HG03139 (cell line): Measurements from ENCODE around the gene PM20D2.
A peak's percentile ranks its signal among the peaks of the same experiment; 100 is the strongest.

Experiments used
- ATAC-seq: cut with Tn5 transposase; IDR thresholded peaks from one replicate; pipeline ENCODE4 v1.9.1; 2021; ENCODE audit not compliant: unreplicated experiment

PM20D2 gene

DNA sequence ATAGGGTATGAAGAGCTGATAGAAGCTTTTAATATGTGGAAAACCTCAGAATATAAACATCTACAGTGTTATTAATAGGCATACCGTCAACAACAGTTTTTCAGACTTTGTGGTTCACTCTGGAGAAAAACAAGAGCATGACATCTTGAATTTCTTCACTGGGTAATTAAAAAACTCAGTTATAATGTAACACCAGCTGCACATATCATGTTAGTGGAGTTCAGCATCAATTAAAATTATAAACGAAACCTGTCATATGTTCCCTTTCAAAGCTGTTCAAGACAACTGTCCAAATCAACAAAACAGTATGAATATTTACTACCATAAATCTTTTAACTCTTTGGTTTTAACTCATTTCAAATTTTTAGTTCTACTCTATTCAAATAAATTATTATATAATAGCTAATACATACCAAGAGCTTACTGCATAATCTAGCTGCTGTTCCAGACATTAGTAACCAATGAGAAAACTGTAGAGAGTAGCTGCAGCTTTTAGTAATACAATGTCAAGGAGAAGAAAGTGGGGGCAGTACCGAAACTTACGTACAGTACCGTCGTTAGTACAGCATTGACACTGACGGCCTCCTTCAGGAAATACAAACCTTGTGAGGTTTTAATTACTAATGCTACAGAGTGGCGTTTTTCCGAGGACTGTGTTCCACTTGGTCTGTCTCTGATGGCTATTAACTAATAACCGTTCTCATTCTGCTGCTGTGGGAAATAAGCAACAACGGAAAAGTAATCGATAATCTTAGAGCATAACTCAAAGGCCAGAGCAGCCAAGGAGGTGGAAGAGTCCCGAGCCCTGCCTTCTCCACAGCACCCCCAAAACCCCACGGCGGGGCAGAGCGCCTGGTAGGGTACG, 532 bp upstream of the PM20D2 start:
- peak; percentile 48 for ATAC-seq

DNA sequence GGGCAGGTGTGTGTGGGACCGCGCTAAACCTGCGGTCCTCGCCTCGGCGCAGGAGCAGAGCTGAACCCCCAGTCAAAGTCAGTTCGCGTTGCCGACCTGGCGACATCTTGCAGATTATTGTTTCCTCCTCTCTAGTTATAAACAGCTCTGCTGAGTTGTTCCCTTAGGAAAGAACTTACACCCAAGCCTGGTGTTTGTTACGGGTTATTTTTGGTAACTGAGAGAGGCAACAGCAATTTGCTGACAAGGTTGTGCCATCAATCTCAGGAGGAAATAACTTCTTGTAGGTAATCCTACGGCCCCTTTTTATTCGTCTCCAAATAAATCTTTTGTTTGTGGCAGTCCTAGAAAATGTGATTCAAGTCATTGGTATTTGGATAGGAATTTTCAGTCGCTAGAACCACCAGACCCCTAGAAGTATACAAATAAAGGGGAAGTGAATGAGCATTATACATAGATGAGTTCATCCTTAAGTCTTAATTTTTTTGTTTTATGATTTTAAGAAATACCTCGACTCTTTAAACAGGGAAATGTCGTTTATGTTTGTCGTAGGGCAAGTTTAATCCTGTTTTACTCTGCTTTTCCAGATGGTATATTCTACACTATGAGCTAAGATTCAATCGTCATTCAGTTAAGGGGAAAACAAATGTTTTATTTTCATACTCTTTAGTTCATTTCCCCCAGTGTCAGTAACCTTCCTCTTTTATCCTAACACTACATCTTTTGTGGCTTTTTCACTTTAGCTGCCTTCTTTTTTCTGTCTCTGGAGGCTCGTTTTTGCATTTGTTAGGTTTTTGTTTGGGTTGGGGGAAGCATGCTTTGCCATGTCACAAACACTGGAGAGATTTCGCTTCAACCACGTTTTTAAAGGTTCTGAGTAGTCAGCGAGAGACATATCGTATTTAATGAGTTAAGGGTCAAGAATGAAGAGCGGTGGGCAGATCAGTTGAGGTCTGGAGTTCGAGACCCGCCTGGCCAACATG, 1.2 kb downstream of the PM20D2 start:
- ATAC-seq = no peak

DNA sequence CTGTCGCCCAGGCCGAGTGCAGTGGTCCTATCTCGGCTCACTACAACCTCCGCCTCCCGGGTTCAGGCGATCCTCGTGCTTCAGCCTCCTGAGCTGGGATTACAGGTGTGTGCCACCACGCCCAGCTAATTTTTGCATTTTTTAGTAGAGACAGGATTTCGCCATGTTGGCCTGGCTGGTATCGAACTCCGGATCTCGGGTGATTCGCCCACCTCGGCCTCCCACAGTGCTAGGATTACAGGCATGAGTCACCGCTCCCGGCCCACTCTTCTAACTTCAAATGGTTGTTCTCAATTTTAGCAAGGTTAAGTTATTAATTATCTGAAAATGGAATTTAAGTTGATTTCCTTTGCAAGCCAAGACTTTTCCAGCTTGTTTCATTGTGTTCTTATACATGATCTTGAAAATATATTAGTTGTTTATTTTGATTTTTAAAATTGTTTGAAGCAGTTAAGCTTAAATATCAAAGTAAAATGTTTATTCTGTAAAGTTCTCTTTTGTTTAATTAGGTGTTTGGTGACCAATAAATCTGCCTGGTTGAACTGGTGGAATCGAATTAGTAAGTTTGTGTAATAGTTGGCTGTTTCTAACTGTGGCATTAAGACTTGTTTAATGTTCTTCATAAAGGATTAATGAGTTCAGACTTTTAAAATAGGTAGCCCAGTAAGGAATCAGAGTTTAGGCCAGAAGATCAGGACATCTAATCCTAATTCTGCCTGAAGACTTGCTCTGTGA, 2.3 kb downstream of the PM20D2 start:
- ATAC-seq = no peak

DNA sequence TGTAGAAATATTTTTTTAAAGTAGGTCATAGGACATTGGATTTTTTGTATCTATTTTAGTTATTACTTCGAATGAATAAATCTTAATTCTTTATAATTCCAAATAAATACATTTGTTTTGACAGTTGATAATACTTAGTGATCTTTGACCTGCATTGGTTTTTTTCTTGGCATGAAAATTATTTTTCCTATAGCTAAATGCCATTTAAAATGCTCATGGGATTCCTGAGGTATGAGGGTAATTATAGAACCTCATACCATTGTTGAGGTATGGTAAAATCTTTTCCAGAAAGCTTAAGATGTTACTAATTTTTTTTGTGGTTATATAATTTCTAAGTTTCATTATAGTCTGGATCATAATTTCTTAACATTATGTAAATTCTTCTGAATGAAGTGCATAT, 8.3 kb downstream of the PM20D2 start:
- ATAC-seq = no peak

DNA sequence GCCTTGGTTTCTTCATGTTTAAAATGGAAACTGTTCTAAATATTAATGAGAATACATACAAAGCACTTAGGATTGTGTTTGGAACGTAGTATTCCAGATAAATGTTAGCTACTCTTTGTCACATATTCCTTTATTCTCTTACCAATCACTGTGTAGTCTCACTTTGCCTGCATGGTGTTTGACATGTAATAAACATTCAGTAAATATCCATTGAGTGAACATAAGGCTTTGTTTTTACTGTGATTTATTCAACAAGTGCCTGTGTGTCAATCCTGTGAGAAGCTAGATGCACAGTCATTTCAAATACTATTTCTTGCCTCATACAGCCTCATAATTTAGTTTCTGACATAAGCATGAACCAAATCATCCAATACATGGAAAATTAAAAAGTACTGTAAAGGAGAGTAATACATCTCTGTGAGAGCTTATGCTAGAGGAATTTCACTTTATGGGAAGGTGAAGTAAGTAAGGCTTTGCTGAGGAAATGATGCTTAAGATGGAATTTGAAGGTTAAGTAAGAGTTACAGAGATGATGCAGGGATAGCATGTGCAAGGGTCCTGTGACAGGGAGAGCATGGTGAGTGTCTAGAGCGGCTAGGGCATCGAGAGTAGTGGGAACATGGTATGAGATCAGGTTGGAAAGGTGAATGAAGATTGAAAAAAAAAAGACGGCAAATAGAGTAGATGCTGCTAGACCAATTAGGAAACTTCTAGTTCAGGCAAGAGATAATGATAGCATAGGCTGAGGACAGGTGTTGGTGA, 14.7 kb downstream of the PM20D2 start:
- ATAC-seq = no peak

DNA sequence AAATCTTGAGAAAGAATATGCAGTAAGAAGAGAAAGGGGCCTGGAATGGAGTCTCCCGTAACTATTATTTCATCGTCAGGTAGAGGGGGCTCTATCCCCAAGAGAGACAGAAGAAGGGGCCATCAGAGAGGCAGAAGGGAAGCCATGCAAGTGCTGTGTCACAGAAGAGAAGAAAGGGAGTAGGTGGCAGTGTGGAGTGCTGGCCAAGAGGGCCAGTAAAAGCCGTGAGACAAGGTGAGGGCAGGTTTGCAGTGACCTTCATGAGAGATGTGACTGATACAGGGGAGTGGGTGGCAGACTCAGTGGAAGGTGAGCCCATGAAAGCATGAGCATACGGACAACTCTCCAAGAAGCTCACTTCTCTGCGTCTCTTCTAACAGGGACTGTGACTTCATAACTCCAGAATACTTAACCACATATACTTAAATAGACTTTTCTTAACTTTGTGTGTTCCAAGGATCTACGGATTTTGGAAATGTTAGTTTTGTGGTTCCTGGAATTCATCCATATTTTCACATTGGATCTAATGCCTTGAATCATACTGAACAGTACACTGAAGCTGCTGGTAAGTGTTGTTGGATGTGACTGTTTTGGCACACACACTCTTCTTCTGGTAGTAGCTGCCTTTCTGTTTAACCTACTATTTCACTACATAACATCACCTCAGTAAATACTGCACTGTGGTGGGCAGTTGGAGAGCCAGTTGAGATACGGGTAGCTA, 15.6 kb downstream of the PM20D2 start:
- no peak for ATAC-seq

DNA sequence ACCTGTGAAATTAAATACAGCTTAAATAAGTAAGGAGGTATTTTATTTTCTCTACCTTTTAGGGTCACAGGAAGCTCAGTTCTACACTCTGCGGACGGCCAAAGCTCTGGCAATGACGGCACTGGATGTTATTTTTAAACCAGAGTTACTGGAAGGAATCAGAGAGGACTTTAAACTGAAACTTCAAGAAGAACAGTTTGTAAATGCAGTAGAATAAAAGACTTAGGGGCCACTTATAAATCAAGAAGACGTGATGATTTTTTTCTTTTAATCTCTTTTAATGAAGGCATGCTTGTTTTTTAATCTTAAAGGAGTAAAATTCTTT, 16.2 kb downstream of the PM20D2 start:
- ATAC-seq = no peak

DNA sequence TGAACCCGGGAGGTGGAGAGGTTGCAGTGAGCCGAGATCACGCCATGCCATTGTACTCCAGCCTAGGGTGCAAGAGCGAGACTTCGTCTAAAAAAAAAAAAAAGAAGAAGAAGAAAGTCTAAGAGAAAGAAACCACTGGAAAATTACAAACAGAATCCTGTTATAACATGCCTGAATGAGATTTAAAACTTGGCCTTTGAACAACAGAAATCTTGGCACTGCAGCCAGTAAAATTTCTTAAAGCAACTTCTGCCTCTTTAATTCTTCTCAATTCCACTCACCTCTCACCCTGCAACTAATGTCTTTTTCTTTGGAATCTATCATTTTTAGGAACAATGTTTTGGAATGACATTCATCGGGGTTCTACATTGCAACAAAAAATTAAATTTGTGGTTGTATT, 26.3 kb downstream of the PM20D2 start:
- ATAC-seq = no peak

DNA sequence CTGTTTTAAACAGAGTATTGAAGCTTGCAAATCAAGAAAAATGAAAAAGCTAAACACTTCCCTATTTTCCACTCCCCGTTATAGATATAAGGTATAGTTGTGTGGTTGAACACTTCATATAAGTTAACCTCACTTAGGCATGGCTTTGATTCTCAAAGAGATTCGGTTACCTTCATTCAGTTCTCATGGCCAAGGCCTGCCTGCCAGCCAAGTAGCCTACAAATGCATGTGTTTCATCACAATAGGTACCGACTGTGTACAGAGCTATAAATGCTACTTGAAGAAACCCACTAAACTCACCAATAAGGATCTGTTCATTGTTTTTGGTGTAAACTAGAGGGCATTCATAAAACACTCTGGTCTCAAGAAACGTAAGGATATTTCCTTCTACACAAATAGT, 27.8 kb downstream of the PM20D2 start:
- ATAC-seq = no peak

DNA sequence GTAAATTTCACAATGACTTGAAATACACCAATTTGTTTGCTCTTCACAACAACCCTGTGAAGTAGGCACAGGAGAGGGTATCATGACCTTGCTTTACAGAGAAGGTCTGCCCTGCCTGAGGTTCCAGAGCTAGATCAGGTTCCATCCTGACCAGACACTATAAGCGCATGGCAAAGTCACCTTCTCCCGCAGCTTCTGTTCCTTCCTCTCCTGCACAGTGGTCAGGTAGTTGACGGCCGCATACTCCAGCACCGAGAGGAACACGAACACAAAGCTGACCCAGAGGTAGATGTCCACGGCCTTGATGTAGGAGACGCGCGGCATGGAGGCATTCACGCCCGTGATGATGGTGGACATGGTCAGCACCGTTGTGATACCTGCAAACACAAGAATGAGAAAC, 34.3 kb downstream of the PM20D2 start:
- no peak for ATAC-seq

DNA sequence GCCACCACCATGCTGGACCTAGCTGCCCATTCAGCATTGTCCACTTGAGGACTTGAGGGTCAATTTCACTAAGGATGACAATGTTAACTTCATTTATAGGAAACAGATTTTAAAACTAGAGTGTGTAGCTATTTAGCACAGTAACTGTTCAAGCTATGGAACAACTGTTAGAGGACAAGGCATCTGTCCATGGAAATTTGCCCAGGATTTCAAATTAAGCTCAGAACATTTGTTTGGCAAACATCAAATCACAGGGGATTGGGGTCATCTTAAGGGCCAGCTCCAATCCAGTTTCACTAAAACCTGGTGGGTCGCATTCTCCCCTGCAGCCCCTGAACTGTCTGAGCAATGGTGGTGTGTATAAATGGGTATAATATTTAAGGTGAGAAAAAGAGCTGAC, 35.1 kb downstream of the PM20D2 start:
- ATAC-seq = no peak

DNA sequence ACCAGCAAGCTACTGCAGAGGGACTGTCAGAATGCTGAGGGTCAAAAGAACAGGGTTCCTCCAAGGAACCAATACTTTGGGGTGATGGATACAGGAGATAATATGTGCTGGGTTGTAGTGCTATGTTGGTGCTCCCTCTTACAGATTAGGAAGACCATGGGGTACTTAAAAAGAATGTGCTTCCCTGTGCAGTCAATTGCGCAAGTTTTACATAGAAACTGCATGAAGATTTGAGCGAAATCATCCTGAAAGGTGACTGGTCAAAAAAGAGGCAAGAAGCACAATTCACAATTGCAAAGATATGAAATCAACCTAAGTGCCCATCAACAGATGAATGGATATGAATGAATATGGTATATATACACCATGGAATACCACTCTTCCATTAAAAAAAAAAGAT, 37.4 kb downstream of the PM20D2 start:
- no peak for ATAC-seq

DNA sequence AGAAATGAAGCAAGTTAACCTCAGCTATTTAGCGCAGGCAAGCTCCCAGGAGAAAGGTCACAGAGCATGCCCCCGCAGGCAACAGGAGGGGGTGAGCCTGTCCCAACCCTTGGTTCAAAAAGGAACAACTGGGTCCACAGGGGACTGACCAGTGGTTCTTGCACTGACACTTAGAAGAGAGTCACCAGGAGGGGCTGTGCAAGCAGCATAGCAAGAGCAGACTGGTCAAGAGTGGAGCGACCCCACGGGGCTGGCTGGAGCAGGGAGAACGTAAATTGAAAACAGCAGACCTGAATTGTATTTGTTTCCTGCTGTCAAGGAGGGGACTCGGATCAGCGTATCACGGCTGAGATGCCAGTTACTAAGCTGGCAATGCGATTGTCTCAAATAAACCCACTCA, 38.5 kb downstream of the PM20D2 start:
- ATAC-seq = no peak

DNA sequence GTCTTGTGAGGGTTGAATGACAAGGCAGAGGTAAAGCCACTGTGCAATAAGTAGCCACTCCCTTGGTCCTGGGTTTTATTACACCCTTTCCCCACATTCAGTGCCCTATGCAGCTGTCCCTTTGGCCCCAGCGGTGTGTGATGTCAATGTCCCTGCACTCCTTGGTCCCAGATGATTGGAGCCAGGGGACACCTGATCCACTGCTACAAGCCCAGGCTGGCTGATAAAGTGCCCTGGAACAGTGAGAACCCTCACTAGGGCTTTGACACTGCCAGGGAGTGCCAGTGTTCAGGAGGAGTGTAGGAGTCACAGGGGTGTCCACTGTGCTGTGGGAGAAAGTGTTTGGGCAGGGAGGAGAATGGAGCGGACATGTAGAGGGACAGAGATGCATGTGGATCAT, 40.9 kb downstream of the PM20D2 start:
- ATAC-seq = no peak

DNA sequence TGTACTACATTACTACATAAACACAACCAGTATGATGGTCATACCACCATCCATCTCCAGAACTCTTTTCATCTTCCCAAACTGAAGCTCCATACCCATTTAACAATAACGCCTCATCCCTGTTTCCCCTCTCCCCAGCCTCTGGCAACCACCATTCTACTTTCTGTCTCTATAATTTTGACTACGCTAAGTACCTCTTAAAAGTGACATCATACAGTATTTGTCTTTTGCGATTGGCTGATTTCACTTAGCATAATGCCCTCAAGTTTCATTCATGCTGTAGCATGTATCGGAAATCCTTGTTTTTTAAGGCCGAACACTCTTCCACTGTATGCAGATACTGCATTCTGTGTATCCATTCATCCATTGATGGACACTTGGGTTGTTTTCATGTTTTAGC, 41.6 kb downstream of the PM20D2 start:
- ATAC-seq = no peak

DNA sequence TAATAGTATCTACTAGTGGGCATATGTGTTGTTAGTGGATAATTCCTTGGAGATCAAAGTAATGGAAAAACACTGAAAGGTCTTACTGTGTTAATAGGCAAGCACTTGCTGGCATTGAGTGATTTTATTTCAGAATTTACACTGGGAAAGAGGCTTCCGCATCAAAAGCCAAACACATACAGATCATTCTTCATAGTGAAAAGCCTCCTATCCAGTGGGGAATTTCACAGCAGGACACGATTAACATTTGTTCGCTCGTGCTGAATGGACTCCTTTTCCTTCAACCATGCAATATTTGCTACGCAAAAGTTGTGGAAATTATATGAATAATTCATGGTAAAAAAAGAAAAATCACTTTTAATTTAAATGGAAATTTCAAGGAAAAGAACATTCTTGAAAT, 44.9 kb downstream of the PM20D2 start:
- ATAC-seq = no peak

DNA sequence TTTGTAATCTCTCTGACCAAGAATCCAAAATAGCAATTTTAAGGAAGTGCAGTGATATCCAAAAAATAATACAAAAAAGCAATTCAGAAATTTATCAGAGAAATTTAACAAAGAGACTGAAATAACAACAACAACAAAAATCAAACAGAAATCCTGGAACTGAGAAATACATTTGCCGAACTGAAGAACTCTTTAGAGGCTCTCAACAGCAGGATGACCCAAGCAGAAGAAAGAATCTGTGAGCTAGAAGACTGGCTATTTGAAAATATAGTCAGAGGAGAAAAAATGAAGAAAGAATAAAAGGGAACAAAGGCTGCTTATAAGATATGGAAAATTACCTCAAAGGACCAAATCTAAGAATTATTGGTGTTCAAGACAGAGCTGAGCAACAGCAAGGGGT, 48.7 kb downstream of the PM20D2 start:
- no peak for ATAC-seq

DNA sequence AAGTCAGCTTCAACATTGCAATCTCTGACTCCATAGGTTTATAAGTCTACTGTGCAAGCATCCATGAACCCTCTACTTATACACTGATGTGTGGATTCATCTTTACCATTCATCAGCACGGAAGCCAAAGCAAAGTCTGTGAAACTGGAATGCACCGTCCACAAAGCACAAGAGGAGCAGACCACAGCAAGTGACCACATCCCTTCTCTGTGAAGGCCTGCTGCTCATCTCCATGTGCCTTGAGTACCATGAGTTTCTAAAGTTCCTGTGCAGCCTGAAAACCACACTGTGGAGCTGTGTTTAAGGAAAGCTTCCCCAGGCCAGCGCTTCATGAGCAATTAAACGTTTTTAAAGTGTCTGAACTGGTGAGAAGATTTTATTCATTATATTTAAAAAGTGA, 51.3 kb downstream of the PM20D2 start:
- no peak for ATAC-seq

DNA sequence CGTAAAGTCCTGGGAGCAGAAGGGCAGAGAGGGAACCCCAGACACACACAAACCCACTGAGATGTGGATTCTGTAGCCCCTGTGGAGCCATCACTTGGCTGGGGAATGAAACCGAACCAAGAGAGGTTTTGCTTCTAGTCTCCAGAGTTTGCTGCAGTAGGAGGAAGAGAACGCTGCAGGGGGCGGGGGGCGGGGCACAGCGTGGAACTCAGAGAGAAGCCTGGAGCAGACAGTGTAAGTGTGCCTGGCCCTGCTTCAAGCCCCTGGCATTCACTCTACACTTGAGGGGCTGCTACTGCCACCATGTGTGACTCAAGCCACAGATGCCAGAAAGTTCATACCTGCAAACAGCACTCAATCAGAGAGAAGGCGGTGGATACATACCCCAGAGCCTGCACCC, 52.4 kb downstream of the PM20D2 start:
- ATAC-seq = no peak

DNA sequence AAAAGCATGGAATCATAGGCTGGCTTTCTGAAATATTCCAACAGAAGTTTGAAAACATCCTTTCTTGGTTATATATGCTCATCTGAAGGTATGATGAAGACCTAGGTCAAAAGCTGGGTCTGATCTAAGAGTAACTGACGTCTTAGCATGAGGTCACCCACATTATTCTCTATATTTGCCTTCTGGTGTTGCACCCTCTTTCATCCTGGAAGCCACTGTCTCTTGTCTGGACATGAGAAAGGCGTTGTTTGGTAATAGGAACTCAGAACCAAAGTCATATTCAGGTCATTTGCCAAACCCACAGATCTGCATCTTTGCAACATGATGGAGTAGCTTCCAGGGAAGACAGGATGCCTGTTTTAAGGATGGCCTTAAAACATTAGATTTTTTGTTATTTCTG, 53.7 kb downstream of the PM20D2 start:
- ATAC-seq = no peak
